ENCODE results near the gene EPHB2.
A peak's percentile ranks its signal among the peaks of the same experiment; 100 is the strongest.

EPHB2 gene

GRCh38 chr1:22722901-22723550 is 12.4 kb downstream of the EPHB2 start:
- DNase-seq (ENCODE audit: low spot score) = no peak

GRCh38 chr1:22727873-22728272 is 17.2 kb downstream of the EPHB2 start:
- no peak for DNase-seq (ENCODE audit: low spot score)

GRCh38 chr1:22728751-22729399 is 18.2 kb downstream of the EPHB2 start:
- no peak for DNase-seq (ENCODE audit: low spot score)

GRCh38 chr1:22729400-22729773 is 18.7 kb downstream of the EPHB2 start:
- no peak for DNase-seq (ENCODE audit: low spot score)

GRCh38 chr1:22729912-22730311 is 19.3 kb downstream of the EPHB2 start:
- no peak for DNase-seq (ENCODE audit: low spot score)

GRCh38 chr1:22731924-22732720 is 21.5 kb downstream of the EPHB2 start:
- no peak for DNase-seq (ENCODE audit: low spot score)

- no peak for DNase-seq (ENCODE audit: low spot score)
These were observed 23.0 kb downstream of the EPHB2 start for GRCh38 chr1:22733643-22734042.

- DNase-seq (ENCODE audit: low spot score) = no peak
These were observed 26.0 kb downstream of the EPHB2 start for GRCh38 chr1:22736501-22737080.

- DNase-seq (ENCODE audit: low spot score) = no peak
These were observed 26.9 kb downstream of the EPHB2 start for GRCh38 chr1:22737374-22738068.

- DNase-seq (ENCODE audit: low spot score) = no peak
These were observed 27.4 kb downstream of the EPHB2 start for GRCh38 chr1:22738069-22738435.

- DNase-seq (ENCODE audit: low spot score) = no peak
These were observed 27.9 kb downstream of the EPHB2 start for GRCh38 chr1:22738522-22738921.

- DNase-seq (ENCODE audit: low spot score) = peak; percentile 75
These were observed 29.2 kb downstream of the EPHB2 start for GRCh38 chr1:22739648-22740385.

- no peak for DNase-seq (ENCODE audit: low spot score)
These were observed 30.5 kb downstream of the EPHB2 start for GRCh38 chr1:22741118-22741517.

- DNase-seq (ENCODE audit: low spot score) = peak; percentile 86
These were observed 35.3 kb downstream of the EPHB2 start for GRCh38 chr1:22745669-22746585.

- no peak for DNase-seq (ENCODE audit: low spot score)
These were observed 36.5 kb downstream of the EPHB2 start for GRCh38 chr1:22747021-22747734.

- DNase-seq (ENCODE audit: low spot score) = no peak
These were observed 37.1 kb downstream of the EPHB2 start for GRCh38 chr1:22747735-22748073.

GRCh38 chr1:22749503-22749902 is 38.9 kb downstream of the EPHB2 start:
- no peak for DNase-seq (ENCODE audit: low spot score)

GRCh38 chr1:22749919-22750684 is 39.5 kb downstream of the EPHB2 start:
- DNase-seq (ENCODE audit: low spot score) = peak; percentile 89

GRCh38 chr1:22750685-22751051 is 40.0 kb downstream of the EPHB2 start:
- DNase-seq (ENCODE audit: low spot score) = no peak
